DND-41 (cell line): ENCODE results near the gene HECTD2.

Experiments
- ATAC-seq: fragments of 200-7000 bp; cut with Tn5 transposase; 3 replicates; pipeline ENCODE4 v1.9.1; 2021; ENCODE audit warnings: low read depth; ENCODE audit not compliant: insufficient read depth
- DNase-seq: peaks from one replicate; pipeline ENCODE4 v3.0.0-alpha.2; 2020
- H2AFZ ChIP-seq: 2 replicates; pipeline ENCODE4 v1.6.0; 2012; ENCODE audit warnings: low read depth, low read length
- H3K27ac ChIP-seq: 2 replicates; pipeline ENCODE4 v1.5.1; 2012; ENCODE audit warnings: low read length, inconsistent platforms
- H3K27me3 ChIP-seq: fragments of 200-600 bp; sonication (generic); 2 replicates; pipeline ENCODE4 v1.6.0; 2012; ENCODE audit warnings: low read length, mild to moderate bottlenecking, inconsistent platforms; ENCODE audit not compliant: insufficient read depth, poor library complexity
- H3K36me3 ChIP-seq: 2 replicates; pipeline ENCODE4 v1.5.1; 2012; ENCODE audit warnings: low read length, inconsistent platforms; ENCODE audit not compliant: insufficient read depth
- H3K4me1 ChIP-seq: 2 replicates; pipeline ENCODE4 v1.5.1; 2012; ENCODE audit warnings: mild to moderate bottlenecking, low read length; ENCODE audit not compliant: insufficient read depth
- H3K4me2 ChIP-seq: 2 replicates; pipeline ENCODE4 v1.6.0; 2012; ENCODE audit warnings: mild to moderate bottlenecking, moderate library complexity, low read length, inconsistent platforms; ENCODE audit not compliant: insufficient read depth
- H3K4me3 ChIP-seq, 2 experiments: fragments of 200-600 bp in 1 of 2; shearing (Covaris generic) in 1 of 2; 2 replicates each; pipeline ENCODE4 v1.5.1; 2012 to 2016; ENCODE audit warnings: inconsistent platforms in 2 of 2, low read length in 2 of 2, mild to moderate bottlenecking in 2 of 2, low read depth in 1 of 2, moderate library complexity in 1 of 2
- H3K79me2 ChIP-seq: 2 replicates; pipeline ENCODE4 v1.6.0; 2012; ENCODE audit warnings: low read length, inconsistent platforms; ENCODE audit not compliant: insufficient read depth
- H3K9ac ChIP-seq: 2 replicates; pipeline ENCODE4 v1.6.0; 2012; ENCODE audit warnings: low read depth, mild to moderate bottlenecking, inconsistent platforms, low read length, moderate library complexity
- H3K9me3 ChIP-seq: 2 replicates; pipeline ENCODE4 v1.5.1; 2012; ENCODE audit warnings: low read length, moderate library complexity, mild to moderate bottlenecking, inconsistent platforms; ENCODE audit not compliant: insufficient read depth, severe bottlenecking
- H4K20me1 ChIP-seq: 2 replicates; pipeline ENCODE4 v1.6.0; 2012; ENCODE audit warnings: low read length; ENCODE audit not compliant: insufficient read depth
- EZH2 ChIP-seq: IDR thresholded peaks from 3 replicates; pipeline ENCODE4 v1.6.1; 2012; ENCODE audit warnings: borderline replicate concordance, low read depth, mild to moderate bottlenecking, moderate library complexity, low read length, inconsistent platforms; ENCODE audit not compliant: severe bottlenecking
- TF ChIP-seq, protein P1 (sequence below): IDR thresholded peaks from 2 replicates; pipeline ENCODE4 v1.5.1; 2012; ENCODE audit warnings: borderline replicate concordance, low read length, moderate library complexity, mild to moderate bottlenecking; ENCODE audit not compliant: poor library complexity, severe bottlenecking; ENCODE audit errors: extremely low read depth

HECTD2 gene

DNA sequence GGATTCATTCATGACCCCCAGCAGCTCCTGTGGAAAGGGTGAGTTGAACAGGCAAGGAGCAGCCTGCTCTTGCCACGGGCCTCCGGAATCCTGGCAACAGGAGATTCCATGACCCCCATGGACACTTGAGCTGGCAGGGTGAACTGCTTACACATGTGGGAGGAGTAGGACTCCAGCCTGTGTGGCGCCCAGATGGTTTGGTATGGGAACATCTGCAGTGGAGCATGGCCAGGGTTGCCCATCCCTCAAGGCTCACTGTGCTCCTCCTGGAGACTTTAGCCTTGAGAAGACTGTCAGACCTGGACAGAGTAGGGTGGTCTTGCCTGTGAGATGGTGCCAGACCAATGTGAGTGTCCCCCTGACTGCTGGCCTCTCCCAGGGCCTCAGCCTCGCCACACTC is 57.0 kb downstream of the HECTD2 start:
- no peaks in the 10 kb centered on the region for H3K27me3 ChIP-seq
- H4K20me1 ChIP-seq, result no peaks in the 10 kb centered on the region
- H3K27ac ChIP-seq, result no peak overlapping the region
- H3K9ac ChIP-seq, result no peak overlapping the region
- no peak overlapping the region for H3K4me2 ChIP-seq
- H3K9me3 ChIP-seq, result no peaks in the 10 kb centered on the region
- no peak for ATAC-seq
- H3K4me3 ChIP-seq, result no peak overlapping the region
- no peak for DNase-seq
- H2AFZ ChIP-seq, result no peak overlapping the region
- no peaks in the 10 kb centered on the region for H3K4me1 ChIP-seq
- H3K79me2 ChIP-seq, result no peaks in the 10 kb centered on the region
- H3K36me3 ChIP-seq, result peaks cover 20% of the 10 kb centered on the region; the same call in 1 of the 2 replicates
- TF ChIP-seq, protein P1, sequence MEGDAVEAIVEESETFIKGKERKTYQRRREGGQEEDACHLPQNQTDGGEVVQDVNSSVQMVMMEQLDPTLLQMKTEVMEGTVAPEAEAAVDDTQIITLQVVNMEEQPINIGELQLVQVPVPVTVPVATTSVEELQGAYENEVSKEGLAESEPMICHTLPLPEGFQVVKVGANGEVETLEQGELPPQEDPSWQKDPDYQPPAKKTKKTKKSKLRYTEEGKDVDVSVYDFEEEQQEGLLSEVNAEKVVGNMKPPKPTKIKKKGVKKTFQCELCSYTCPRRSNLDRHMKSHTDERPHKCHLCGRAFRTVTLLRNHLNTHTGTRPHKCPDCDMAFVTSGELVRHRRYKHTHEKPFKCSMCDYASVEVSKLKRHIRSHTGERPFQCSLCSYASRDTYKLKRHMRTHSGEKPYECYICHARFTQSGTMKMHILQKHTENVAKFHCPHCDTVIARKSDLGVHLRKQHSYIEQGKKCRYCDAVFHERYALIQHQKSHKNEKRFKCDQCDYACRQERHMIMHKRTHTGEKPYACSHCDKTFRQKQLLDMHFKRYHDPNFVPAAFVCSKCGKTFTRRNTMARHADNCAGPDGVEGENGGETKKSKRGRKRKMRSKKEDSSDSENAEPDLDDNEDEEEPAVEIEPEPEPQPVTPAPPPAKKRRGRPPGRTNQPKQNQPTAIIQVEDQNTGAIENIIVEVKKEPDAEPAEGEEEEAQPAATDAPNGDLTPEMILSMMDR, result no peak
- TF ChIP-seq EZH2, result no peak

DNA sequence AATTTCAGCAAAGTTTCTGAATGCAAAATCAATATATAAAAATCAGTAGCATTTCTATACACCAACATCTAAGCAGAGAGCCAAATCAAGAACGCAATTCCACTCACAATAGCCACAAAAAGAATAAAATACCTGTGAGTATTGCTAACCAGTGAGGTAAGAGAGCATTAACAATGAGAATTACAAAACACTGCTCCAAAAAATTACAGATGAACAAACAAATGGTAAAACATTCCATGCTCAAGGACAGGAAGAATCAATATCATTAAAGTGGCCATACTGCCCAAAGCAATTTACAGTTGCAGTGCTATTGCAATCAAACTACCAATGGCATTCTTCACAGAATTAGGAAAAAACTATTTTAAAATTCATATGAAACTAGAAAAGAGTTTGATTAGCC is 61.5 kb downstream of the HECTD2 start:
- Histone ChIP-seq H3K27me3 (no peaks in the 10 kb centered on the region), H3K27ac (no peak overlapping the region), H3K4me2 (no peak overlapping the region), H3K9ac (no peak overlapping the region), H3K79me2 (no peaks in the 10 kb centered on the region), H3K36me3 (peaks cover 7% of the 10 kb centered on the region; the same call in 1 of the 2 replicates), H3K4me3 (no peak overlapping the region), H3K4me1 (no peaks in the 10 kb centered on the region), H4K20me1 (no peaks in the 10 kb centered on the region), H3K9me3 (no peaks in the 10 kb centered on the region), H2AFZ (no peak overlapping the region)
- no peak for DNase-seq
- no peak for TF ChIP-seq EZH2
- TF ChIP-seq, protein P1, result no peak
- no peak for ATAC-seq

DNA sequence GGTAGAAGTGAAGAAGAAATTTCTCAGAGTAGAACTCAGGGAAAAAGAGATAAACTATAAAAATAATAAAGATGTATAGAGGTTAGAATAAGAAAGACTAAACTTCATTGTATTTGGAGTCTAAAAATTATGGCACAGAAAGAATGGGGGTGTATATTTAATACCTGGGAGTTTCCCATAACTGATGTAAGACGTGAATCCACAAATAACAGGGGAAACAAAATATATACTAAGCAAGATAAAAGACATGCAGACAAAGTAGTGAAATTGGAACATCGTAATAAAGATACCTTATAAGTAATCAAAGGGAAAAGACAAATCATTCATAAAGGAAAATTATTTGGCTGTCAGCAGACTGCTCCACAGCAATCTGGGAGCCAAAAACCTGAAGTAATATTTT is 62.8 kb downstream of the HECTD2 start:
- H3K79me2 ChIP-seq, result no peaks in the 10 kb centered on the region
- TF ChIP-seq, protein P1, result no peak
- TF ChIP-seq EZH2, result no peak
- no peaks in the 10 kb centered on the region for H3K9me3 ChIP-seq
- DNase-seq (no peak), ATAC-seq (no peak)
- H3K4me1 ChIP-seq, result no peaks in the 10 kb centered on the region
- H2AFZ ChIP-seq, result no peak overlapping the region
- no peaks in the 10 kb centered on the region for H3K36me3 ChIP-seq
- H3K4me2 ChIP-seq, result no peak overlapping the region
- H3K27me3 ChIP-seq, result no peaks in the 10 kb centered on the region
- no peak overlapping the region for H3K27ac ChIP-seq
- no peaks in the 10 kb centered on the region for H4K20me1 ChIP-seq
- H3K4me3 ChIP-seq, result no peak overlapping the region
- H3K9ac ChIP-seq, result no peak overlapping the region

DNA sequence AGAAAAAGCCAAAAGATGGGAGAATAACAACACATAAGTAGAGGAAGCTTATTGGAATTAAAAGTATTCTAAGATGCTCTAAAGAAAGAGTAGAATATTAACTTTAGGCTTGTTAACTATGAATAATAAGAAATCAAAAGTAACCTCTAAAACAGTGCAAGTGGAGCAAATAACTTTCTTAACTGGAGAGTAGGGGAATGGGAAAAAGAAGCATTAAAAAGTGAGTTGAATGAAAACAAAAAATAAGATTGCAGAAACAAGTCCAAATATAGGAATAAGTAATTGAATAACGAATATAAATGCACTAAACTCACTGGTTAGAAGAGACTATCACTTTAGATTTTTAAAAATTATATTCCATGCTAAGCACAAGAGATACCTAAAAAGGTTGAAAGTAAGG is 63.9 kb downstream of the HECTD2 start:
- Histone ChIP-seq H3K4me1 (no peaks in the 10 kb centered on the region), H3K4me2 (no peak overlapping the region), H3K9me3 (no peaks in the 10 kb centered on the region), H3K27ac (no peak overlapping the region), H3K4me3 (no peak overlapping the region), H3K27me3 (no peaks in the 10 kb centered on the region), H2AFZ (no peak overlapping the region), H3K9ac (no peak overlapping the region), H3K36me3 (no peaks in the 10 kb centered on the region), H4K20me1 (no peaks in the 10 kb centered on the region), H3K79me2 (no peaks in the 10 kb centered on the region)
- no peak for ATAC-seq
- DNase-seq, result no peak
- no peak for TF ChIP-seq EZH2
